Measurements from ENCODE around the gene TPPP2.

The TPPP2 gene

GRCh38 chr14:21017528-21018245 is 12.3 kb upstream of the TPPP2 start:
- DNase-seq = no peak

GRCh38 chr14:21018286-21018685 is 11.7 kb upstream of the TPPP2 start:
- DNase-seq = no peak

GRCh38 chr14:21018781-21019180 is 11.2 kb upstream of the TPPP2 start:
- no peak for DNase-seq

- DNase-seq = no peak
Observed at GRCh38 chr14:21019366-21019765, 10.7 kb upstream of the TPPP2 start.

GRCh38 chr14:21020977-21021545 is 9.0 kb upstream of the TPPP2 start:
- no peak for DNase-seq

- no peak for DNase-seq
Observed at GRCh38 chr14:21022686-21023085, 7.3 kb upstream of the TPPP2 start.

- DNase-seq = no peak
Observed at GRCh38 chr14:21023174-21023573, 6.8 kb upstream of the TPPP2 start.

- peak; percentile 67 for DNase-seq
Observed at GRCh38 chr14:21023817-21024584, 6.0 kb upstream of the TPPP2 start.

- DNase-seq = peak; percentile 83
Observed at GRCh38 chr14:21024585-21025370, 5.2 kb upstream of the TPPP2 start, which contains the start of gene NDRG2. NDRG2 (minus strand) TSS chr14:21025061; CDS start chr14:21023315, 1,746 bp downstream.

GRCh38 chr14:21025371-21026273 is 4.4 kb upstream of the TPPP2 start:
- no peak for DNase-seq

- no peak for DNase-seq
Observed at GRCh38 chr14:21026274-21026987, 3.6 kb upstream of the TPPP2 start.

GRCh38 chr14:21026988-21027315 is 3.1 kb upstream of the TPPP2 start:
- DNase-seq = no peak

GRCh38 chr14:21030531-21030930 is 514 bp downstream of the TPPP2 start:
- no peak for DNase-seq

GRCh38 chr14:21032326-21033132 is 2.5 kb downstream of the TPPP2 start:
- no peak for DNase-seq

GRCh38 chr14:21033133-21033698 is 3.2 kb downstream of the TPPP2 start:
- no peak for DNase-seq

GRCh38 chr14:21034707-21035106 is 4.7 kb downstream of the TPPP2 start, which contains the start of gene RNASE13:
RNASE13 (minus strand) TSS chr14:21034807; CDS start chr14:21034288, 519 bp downstream.
- DNase-seq = no peak

- DNase-seq = no peak
Observed at GRCh38 chr14:21036751-21037150, 6.7 kb downstream of the TPPP2 start.

GRCh38 chr14:21037156-21037555 is 7.1 kb downstream of the TPPP2 start:
- no peak for DNase-seq

- DNase-seq = no peak
Observed at GRCh38 chr14:21038441-21039422, 8.7 kb downstream of the TPPP2 start.

Measured in activated CD8-positive, alpha-beta memory T cell treated with anti-CD3 and anti-CD28 coated beads for 24 hours (primary cell).